ENCODE measurements around the gene DYRK3.

DYRK3 gene

DNA sequence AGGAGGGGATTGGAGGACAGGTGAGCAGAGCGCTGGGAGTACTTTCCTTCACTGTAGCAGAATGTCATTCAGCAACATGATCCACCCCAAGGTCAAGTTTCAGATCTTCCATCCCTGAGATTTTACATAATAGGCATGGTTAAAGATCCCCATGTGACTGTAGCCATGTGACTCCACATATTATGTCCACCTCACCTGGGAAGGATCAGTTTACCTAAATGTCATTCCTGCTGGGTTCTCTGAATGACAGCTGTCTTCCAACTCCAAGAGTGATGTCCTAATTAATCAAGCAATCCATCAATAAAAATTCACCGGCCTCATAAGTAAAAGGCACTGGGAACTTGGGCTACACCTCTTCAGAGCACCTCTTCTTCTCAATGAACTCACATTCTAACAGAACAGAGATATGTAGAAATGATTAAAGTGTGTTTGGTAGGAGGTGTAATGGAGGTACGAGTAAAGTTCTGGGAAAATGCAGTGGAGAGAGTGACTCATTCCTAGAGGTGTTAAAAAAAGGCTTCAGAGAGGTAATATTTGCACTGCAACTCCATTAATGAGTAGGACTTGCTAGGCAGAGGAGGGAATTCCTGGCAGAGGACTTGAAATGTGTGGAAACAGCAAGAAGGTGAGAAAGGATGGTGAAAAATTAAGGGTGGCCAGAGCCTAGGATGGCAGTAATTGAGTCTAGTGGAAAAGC, 27.2 kb downstream of the DYRK3 start:
- no peak for DNase-seq

DNA sequence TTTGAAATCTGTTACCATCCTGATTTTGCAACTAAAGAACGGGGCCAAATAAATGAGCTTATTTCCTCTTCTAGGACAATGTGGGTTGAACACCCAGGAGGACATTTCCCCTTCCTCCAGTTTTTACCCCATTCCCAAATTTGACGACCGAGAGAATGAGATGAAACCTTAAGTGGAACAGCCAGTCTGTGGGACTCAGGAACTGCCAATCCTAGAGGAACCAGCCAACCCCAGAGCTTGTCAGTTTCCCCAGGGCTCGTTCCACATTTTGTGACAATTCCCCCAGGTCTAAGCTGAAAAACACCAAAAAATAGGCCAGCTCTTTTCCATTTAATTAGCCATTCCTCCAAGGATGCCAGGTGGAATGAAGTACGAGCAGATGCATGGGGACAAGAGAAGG, 28.0 kb downstream of the DYRK3 start:
- DNase-seq, result no peak

DNA sequence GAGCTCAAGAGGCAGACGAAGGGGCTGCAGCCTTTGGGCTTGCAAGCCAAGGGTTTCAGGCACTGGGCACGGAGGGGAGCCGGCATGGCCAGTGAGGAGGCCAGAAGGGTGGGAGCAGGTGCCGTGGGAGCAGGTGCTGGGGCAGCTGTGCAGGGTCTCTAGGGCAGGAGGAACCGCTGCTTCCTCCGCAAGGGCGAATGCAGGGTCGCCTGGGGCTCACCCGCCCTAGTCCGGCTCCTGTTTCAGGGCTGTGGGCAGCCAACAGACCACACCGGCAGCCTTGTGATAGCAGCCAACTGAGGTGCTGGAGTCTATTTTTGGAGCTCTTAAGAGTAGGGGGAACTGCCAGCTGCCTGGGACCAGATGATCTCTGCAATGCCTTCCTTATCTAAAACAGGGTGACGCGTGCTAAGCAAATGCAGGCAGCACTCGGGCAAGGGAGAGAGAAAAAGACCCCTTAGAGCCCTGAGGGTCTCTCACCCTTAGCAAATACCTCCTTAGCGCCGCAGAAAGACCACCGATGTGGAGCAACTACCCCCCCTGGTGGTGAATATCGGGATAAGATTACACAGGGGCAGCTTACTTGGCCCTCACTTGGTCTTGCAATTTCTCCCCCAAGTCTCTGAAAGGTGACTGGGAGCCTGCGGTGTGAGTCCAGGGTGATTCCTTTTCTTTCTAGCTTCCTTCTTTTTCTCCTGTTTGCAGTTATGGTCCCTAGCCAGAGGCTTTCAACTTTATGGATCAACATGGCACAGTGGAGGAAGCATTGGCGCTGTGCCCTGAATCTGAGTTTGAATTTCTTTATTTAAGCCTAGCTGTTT, 28.7 kb downstream of the DYRK3 start:
- DNase-seq, result no peak

DNA sequence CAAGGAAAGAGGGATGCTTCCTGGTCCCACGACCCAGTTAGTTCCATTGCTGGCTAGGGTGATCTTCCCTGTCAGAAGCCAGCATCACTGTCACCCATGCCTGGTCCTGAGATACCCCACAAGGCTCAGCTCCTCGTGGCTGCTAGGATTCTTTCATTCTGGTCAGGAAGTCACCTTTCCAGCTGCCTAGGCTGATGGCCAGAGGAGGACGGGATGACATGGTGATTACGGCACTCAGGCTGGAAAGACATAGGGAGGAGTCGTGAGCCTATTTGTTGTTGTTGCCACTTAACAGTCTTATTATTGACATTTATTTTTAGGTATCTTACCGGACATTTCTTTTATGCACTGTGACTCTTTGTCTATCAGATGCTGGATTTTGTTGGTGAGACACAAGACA, 29.4 kb downstream of the DYRK3 start:
- DNase-seq, result no peak

DNA sequence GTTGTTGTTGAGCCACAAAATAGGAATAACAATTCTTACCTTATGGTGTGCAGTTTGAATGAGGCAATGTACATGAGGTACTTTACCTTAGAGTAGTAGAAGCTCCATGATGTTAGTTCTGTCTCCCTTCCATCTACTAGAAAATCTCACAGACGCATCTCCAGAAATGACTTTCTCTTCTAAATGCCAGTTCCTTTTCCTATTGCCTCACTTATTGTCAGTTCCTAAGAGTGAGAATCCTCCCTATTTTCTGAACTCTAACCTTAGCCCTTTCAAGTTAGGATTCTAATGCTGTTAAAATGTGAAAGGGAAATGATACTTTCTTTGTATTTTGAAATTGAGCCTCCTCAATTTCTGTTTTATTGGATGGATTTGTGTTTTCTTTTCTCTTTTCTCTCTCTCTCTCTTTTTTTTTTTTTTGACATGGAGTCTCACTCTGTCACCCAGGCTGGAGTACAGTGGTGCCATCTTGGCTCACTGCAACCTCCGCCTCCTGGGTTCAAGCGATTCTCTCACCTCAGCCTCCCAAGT, 30.8 kb downstream of the DYRK3 start:
- no peak for DNase-seq

DNA sequence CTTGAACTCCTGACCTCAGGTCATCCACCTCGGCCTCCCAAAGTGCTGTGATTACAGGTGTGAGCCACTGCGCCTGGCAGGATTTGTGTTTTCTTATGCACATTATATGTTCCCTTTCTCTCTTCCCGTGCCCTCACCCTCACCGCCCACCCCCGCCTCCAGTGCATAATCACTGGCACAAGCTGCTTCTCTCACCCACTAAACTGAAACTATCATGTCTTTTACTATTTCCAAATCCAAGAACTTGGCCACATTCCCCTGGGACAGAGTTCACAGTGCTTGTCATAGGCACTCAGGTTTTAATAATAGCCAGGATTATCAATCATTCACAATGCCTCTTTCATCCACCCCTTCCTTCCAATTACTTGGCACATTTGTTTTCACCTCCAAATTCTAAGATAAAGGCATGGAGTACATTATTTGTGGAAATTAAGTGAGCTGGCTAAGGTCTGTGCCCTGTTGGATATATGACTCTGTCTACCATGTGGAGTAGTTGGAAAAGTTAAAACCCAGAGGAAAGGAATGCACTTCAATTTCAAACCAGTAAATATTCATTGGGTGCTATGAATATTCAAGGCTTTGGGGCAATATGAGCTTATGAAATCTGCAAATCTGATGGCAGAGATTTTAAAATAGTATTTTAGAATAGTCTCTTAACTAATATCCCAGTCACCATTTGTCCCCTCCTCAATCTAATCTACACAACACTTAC, 31.8 kb downstream of the DYRK3 start:
- DNase-seq, result no peak

DNA sequence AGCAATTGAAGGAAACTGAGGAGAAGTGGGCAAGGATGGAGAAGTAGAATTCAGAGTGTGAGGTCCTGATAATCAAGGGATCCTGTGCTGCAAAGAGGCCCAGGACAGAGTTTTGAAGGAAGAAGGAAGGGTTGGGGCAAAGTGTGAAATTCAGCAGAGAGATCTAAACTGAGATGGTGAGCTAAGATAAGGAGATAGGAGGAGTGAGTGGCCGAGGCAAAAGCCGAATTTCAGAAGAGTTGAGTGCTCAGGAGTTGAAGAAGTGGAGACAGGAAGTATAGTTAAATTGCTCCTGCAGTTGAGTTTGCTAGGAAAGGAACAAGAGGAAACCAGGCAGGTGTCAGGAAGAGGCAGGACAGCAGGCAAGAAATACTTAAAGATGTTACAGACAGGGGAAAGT, 33.0 kb downstream of the DYRK3 start:
- DNase-seq, result no peak

DNA sequence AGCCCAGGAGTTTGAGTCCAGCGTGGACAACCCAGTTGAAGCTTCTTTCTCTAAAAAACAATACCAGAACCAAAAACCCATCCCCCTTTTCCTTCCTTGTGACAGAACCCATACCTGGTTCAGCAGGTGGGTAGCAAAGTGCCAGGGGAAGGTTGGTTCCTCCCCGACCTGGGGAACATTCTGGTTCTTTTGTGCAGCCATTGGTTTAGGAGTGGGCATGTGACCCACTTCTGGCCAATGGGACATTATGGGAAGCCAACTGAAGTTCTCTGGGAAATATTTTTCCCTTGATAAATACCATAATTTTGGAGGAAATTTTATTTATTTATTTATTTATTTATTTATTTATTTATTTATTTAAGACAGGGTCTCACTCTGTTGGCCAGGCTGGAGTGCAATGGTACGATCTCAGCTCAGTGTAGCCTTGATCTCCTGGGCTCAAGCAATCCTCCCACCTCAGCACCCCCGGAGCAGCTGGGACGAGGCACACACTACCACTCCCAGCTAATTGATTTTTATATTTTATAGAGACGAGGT, 33.6 kb downstream of the DYRK3 start:
- no peak for DNase-seq

DNA sequence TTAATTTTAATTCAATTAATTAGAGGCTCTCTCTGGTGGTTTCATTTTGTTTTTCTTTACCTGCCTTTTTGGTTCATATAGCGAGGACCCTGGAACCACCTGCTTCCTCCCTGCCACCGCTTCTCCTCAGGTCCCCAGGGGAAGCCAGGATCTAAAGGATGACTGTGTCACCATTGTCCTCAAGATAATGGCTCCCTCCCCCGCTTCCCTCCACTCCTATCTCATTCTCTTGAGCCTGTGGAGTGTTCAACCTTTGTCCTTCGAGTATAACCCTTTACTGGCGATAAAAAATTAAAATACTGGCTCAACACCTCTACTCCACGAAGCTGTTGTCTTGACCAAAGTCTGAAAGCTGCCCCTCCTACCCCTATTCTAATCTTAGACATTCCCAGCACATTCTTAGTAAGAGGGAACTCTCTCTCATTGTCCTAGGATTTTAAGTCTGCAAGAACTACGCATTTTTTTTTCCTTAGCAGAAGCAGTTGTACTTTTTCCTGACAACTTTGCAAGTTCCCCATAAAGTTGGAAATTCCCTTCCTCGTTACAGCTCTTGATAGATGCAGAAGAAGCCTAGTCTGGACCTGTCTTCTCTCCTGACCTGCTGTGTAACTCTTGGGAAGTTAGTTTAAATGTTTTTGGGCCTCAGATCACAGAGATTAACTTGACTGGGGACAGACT, 36.8 kb downstream of the DYRK3 start:
- DNase-seq, result no peak

DNA sequence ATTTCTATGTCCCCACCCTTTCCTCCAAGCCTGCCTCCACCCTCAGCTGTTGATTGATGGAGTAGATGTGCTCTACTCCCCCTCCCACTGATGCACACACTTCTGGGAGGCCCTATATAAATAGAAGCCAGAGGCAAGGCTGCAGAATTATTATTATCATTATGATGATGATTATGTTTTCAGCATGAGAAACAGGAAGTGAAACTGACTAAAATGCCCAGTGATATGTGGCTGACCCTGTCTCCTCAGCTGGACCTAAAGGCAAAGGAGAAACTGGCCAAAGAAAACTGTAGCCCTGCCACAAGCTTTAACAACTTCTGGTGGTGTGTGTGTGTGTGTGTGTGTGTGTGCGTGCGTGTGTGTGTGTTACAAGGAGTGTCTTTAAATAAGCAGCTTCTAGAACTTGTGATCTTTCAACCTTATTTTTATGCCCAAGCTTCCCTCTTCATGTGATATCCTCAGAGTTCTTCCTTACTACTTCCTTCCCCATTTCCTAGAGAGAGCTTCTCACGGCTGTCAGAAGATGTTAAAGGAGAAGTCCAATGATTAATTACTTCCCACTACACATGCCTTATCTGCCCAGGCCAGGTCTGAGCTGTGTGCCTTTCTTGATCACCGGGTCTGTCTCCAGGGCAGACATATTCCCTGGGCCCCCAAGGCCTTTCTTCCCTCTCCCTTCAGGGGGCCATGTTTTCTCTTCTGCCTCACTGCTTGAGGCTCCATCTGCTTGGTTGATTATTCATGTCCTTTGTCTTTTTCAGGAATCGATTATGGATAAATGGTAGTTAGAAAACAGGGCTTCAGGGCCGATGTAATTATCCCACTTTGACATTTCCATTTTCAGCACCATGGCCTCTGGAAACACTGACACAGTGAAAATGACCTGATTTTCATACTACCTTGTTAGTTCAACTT, 37.8 kb downstream of the DYRK3 start:
- no peak for DNase-seq

DNA sequence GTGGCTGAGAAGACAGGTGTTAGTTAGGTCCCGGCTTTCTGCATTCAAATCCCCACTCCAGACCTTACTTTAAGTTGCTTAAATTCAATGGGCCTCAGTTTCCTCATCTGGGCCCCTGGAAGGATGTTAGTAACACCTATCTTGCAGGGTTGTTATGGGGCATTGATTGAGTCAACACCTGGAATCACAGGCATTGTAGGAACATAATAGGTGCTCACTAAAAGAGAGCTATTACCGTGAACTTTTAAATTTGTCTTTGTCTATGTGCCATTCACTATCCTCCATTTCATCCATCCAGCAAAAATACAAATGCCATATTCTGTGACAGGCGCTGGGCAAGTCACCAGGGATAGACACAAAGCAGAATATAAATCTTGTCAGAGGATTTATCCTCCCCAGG, 38.9 kb downstream of the DYRK3 start:
- DNase-seq, result no peak

DNA sequence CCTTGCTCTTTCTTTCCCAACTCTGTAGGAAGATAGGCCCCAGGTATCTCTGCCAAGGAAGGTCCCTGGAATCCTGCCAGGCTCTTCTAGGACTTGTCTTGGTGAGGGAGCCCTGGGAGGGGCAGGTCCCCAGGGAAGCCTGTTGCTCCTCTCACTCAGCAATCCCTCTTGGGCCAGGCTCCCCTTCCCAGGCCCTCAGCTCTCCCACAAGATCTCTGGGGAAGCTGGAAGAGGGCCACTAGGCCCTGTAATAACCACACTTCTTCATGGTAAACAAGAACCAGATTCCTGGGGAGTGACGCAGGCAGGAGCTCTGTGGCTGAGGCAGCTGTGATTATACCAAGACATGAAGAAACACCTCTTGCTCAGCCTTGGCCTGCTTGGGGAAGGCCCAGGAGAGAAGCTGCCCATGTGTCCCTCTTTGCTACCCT, 39.4 kb downstream of the DYRK3 start:
- DNase-seq, result no peak

DNA sequence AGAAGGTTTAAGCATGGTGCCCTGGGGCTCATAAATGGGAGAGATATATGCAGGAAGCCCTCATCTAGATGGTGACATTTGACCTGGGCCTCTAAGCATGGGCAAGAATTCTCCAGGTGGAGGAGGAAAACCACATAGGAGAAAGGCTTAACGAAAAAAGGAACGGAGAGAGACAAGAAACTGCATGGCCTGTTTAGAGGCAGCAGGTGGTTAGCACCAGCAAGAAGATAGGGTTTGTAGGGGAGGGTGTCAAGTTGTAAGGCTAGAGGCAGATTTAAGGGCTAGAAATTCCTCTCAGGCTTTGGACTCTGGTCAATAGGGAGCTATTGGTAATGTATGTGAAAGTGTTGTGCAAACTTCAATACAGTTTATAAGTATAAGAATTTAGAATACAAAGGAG, 41.2 kb downstream of the DYRK3 start:
- no peak for DNase-seq

DNA sequence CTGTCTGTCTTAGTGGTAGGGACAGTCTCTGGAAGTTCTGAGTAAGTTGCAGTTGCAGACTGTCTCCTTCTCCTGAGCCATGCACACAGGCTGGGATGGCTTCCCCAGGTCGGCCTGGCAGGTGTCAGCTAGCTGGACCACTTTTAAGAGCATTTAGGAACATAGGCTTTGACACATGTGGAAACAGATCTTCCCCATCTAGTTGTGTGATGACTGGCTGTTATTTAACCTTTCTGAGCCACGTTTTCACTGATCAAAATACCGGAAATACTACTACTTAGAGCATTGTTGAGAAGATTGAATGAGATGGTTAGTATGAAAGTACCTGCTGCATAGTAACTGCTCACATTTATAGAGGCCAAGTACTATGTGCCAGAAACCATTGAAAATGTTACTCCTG, 43.2 kb downstream of the DYRK3 start:
- DNase-seq, result no peak

DNA sequence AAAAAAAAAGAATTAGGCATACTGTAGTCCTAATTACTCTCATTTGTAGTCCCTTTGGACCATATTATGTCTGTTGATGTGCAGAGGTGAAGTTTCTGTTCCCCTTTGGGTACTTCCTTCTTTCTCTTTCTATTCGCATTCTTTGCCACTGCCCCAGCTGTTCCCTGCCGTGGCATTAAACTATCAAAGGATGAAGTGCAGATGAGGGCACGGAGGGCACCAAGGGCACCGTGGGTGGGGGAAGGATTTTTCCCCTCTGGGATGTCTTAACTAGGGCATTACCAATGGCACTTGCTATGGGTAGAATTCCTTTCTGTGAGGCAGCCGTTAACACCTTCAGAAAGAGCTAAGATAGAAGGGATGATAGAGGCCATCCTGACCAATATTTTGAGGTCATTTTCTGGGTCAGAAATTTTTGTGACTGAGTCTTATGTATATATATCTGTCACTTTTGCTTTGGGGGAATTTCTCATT, 44.4 kb downstream of the DYRK3 start:
- no peak for DNase-seq

DNA sequence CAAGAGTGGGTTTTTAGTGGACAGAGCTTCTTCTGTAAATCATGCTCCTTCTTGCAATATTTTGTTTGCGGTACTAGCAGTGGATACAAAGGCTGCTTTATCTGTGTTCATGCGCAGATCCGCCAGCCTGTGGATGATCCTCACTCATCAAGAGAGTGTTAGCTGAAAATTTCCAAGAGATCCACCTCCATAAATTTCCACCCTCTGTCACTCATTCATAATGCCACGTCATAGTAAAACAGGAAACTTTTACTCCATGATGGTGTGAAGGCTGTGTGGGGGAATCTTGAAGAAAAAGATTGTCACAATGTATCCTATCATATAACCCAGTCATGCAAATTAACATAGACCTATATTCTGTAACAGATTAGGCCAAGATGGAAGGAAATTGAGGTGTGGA, 44.9 kb downstream of the DYRK3 start:
- DNase-seq, result no peak

DNA sequence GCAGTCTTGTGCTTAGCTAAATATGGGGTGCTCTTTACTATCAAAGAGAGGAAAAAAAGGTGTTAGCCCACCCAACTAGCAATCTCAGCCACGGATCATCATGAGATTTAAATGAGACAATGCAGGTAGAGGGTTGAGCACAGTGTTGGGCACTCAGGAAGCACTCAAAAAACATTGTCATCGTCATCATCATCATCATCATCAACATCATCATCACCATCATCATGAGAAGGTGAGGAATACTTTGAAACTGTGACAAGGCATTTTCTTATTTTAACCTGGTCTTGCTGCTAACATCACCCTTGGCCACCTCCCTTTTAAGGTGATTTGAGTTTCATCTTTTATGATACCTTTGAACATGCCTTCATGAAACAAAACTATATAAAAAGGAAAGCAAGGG, 46.0 kb downstream of the DYRK3 start:
- no peak for DNase-seq

DNA sequence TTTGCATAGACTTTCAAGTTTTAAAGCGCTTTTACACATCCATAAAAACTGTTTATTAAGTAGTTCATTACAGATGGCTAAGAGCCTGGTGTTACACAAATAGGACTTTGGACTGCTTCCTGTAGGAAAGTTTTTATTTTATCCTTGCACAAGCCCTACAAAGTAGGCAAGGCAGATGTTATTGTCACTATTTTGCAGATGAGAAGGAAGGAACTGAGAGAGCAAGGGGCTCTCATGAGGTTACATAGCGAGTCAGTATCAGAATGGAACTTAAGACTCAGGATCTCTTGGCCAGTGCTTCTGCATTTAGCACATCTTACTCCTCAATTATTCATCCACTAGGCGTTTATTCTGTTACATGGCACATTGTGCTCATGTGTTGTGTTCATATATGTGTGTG, 46.8 kb downstream of the DYRK3 start:
- no peak for DNase-seq

DNA sequence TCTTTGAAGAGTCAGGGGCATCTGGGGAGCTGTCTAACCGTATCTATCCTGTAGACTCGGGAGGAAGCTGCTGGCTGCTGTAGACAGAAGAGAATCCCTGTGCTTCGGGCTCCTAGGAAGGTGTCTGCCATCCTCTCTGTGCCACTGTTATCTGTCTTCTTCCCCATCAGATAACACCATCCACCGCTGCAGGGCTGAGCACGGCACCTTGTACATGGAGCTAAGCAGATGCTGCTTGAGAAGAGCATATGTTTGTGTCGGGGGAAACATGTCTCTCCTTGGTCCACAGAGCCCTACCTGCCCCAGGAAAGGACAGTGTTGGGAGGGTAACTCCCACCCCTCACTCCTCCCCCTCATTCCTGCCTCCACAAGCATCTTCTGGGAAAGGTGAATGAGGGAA, 48.0 kb downstream of the DYRK3 start:
- no peak for DNase-seq

DNA sequence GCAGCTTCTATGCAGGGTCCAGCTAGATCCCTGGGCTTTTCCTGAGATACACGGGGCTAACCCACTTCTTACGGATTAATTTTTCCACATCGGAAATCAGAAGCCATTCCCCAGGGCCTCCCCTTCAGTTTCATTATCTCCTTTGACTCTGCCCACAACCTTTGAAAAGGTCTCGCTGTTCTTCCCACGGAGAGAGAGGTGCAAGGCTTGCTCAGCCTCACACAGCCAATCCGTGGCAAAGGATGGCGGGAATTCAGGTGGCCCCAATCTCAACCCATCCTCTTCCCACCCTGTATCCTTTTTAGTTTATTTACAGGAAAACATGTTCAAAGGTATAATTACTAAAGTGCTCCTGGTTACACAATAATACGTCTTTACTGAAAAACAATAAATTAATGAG, 48.7 kb downstream of the DYRK3 start:
- no peak for DNase-seq
